HepG2 (cell line): ENCODE data around the gene AGGF1. TPM values are rescaled to one million over a fixed set of nuclear protein-coding genes. Genes with fewer than 3 reads are reported as not detected.

Experiments
- ATAC-seq: fragments of 200-7000 bp; cut with Tn5 transposase; 3 replicates; pipeline ENCODE4 v1.9.1; 2020; ENCODE audit warnings: mild to moderate bottlenecking, moderate library complexity
- BruUV-seq: library from RNA; stranded (reverse); fragments of 400-500 nt; replicated peaks from 2 replicates; lab custom pipeline; 2021; lab: Mats Ljungman, UMichigan
- CTCF ChIA-PET: fragments of 300-600 bp; formaldehyde crosslinking; extraction: SDS; loops from one replicate; lab custom pipeline; 2021; ENCODE audit warnings: low total read pairs, inconsistent platforms, low intra/inter-chr PET ratio; lab: Yijun Ruan, JAX
- POLR2A ChIA-PET: fragments of 350-600 bp; sonication (Branson Sonifier 250); formaldehyde crosslinking; loops from one replicate; lab custom pipeline; 2020; ENCODE audit warnings: antibody characterized with exemption, inconsistent platforms; lab: Yijun Ruan, JAX
- DNase-seq: peaks from one replicate; pipeline ENCODE4 v3.0.0-alpha.2; 2015; ENCODE audit warnings: low spot score
- FAIRE-seq: peaks from 3 replicates; lab custom pipeline; 2011; peaks lifted over from hg19 to GRCh38; lab: Jason Lieb, UNC
- H2AFZ ChIP-seq: one replicate; pipeline ENCODE4 v1.6.1; 2011; ENCODE audit warnings: low read length, inconsistent platforms
- H3K27ac ChIP-seq: fragments of 300-600 bp; 3 replicates; pipeline ENCODE4 v1.8.0; 2011; ENCODE audit warnings: mixed run types, mild to moderate bottlenecking, mixed read lengths, low read length, inconsistent platforms; ENCODE audit not compliant: insufficient read depth; ENCODE audit errors: extremely low read length
- H3K27me3 ChIP-seq, 2 experiments: fragments of 200-600 bp in 1 of 2; 2 replicates in 1 of 2; 3 replicates in 1 of 2; pipeline versions ENCODE4 v1.6.0 to v1.8.0; 2011; ENCODE audit warnings: low read length in 2 of 2, mild to moderate bottlenecking in 2 of 2, moderate library complexity in 2 of 2, inconsistent platforms in 1 of 2; ENCODE audit not compliant: insufficient read depth in 2 of 2, control insufficient read depth in 1 of 2
- H3K36me3 ChIP-seq, 2 experiments: fragments of 200-600 bp in 1 of 2; replicated peaks in 1 of 2; 2 replicates in 1 of 2; 3 replicates in 1 of 2; pipeline versions ENCODE4 v1.5.1 to v1.8.0; 2011; ENCODE audit warnings: low read length in 2 of 2, inconsistent platforms in 1 of 2; ENCODE audit not compliant: insufficient read depth in 2 of 2, control insufficient read depth in 1 of 2
- H3K4me1 ChIP-seq: 2 replicates; pipeline ENCODE4 v1.5.1; 2012; ENCODE audit warnings: low read length, inconsistent platforms; ENCODE audit not compliant: insufficient read depth
- H3K4me2 ChIP-seq: 2 replicates; pipeline ENCODE4 v1.6.0; 2011; ENCODE audit warnings: low read depth, low read length, inconsistent platforms
- H3K4me3 ChIP-seq, 3 experiments: fragments of 200-600 bp in 1 of 3; sonication (generic), shearing (Covaris generic) in 1 of 3; replicated peaks in 1 of 3; 2 replicates each; pipeline ENCODE4 v1.5.1; 2011 to 2016; ENCODE audit warnings: low read length in 3 of 3, inconsistent platforms in 2 of 3, low read depth in 2 of 3, mild to moderate bottlenecking in 2 of 3, control low read depth in 1 of 3, mixed read lengths in 1 of 3; ENCODE audit not compliant: insufficient read depth in 1 of 3
- H3K79me2 ChIP-seq: one replicate; pipeline ENCODE4 v1.6.1; 2011; ENCODE audit warnings: low read length, inconsistent platforms; ENCODE audit not compliant: insufficient read depth
- H3K9ac ChIP-seq: 2 replicates; pipeline ENCODE4 v1.6.0; 2011; ENCODE audit warnings: mild to moderate bottlenecking, low read depth, low read length, inconsistent platforms; ENCODE audit not compliant: insufficient read depth
- H3K9me3 ChIP-seq: 2 replicates; pipeline ENCODE4 v1.5.1; 2012; ENCODE audit warnings: mild to moderate bottlenecking, low read length
- H4K20me1 ChIP-seq: 2 replicates; pipeline ENCODE4 v1.6.0; 2011; ENCODE audit warnings: inconsistent platforms, mild to moderate bottlenecking, low read length, moderate library complexity; ENCODE audit not compliant: insufficient read depth
- E2F1 ChIP-seq: sonication (generic); formaldehyde crosslinking; IDR thresholded peaks from 2 replicates; pipeline ENCODE4 v1.5.0; 2020; ENCODE audit warnings: missing genetic modification reagents
- KDM6A ChIP-seq: IDR thresholded peaks from 2 replicates; pipeline ENCODE4 v1.6.1; 2016; ENCODE audit warnings: low read depth
- NR2C2 ChIP-seq: sonication (generic); formaldehyde crosslinking; IDR thresholded peaks from 2 replicates; pipeline ENCODE4 v1.4.0; 2020; ENCODE audit warnings: missing genetic modification reagents, mild to moderate bottlenecking, moderate library complexity, borderline replicate concordance
- ZNF225 ChIP-seq: sonication (generic); formaldehyde crosslinking; IDR thresholded peaks from 2 replicates; pipeline ENCODE4 v1.4.0; 2020; ENCODE audit warnings: mild to moderate bottlenecking, missing genetic modification reagents
- ZNF607 ChIP-seq: sonication (generic); formaldehyde crosslinking; IDR thresholded peaks from 2 replicates; pipeline ENCODE4 v1.5.1; 2020; ENCODE audit warnings: missing genetic modification reagents, mild to moderate bottlenecking, borderline replicate concordance
- WGBS: methylation state at CpG from one replicate; pipeline ENCODE4 v1.1.6; 2017; ENCODE audit warnings: low lambda C conversion rate; 5-methylcytosine and 5-hydroxymethylcytosine counted together
- in situ Hi-C: cut with HindIII; loops from 2 replicates; pipeline ENCODE4 v1.10.0; 2017; ENCODE audit warnings: low pct_unique_long_range_greater_than_20kb; ENCODE audit not compliant: extremely low pct_ligation_motif_present
- intact Hi-C: fragments of 100-400 bp; cut with micrococcal nuclease; formaldehyde crosslinking; loops from one replicate; pipeline ENCODE4 v1.10.0; 2022; ENCODE audit not compliant: unreplicated experiment
- polyA plus RNA-seq, 8 experiments: library from polyadenylated mRNA; depleted of rRNA in 3 of 8; stranded (reverse) in 7 of 8; unstranded in 1 of 8; fragments of >200 nt; fragmentation: Illumina TruSeq in 4 of 8; extraction: Trizol in 4 of 8; gene quantifications; 2 replicates each; pipeline versions ENCODE4 v1.2.1 to v1.2.3, GENCODE V29; 2011 to 2016; ENCODE audit warnings: low read depth in 4 of 8, missing spikeins in 1 of 8, mixed read lengths in 1 of 8; ENCODE audit not compliant: insufficient read depth in 1 of 8
- total RNA-seq, 5 experiments: library from RNA; depleted of rRNA; stranded (reverse); fragments of >200 nt; fragmentation: Illumina TruSeq; extraction: Trizol; gene quantifications; 2 replicates each; pipeline ENCODE4 v1.2.3, GENCODE V29; 2016; ENCODE audit warnings: low read depth in 1 of 5
- TF ChIP-seq, protein P1 (sequence below): sonication (generic); formaldehyde crosslinking; IDR thresholded peaks from 2 replicates; pipeline ENCODE4 v1.5.0; 2020; ENCODE audit warnings: missing genetic modification reagents
- TF ChIP-seq, protein P2 (sequence below): sonication (generic); formaldehyde crosslinking; IDR thresholded peaks from 2 replicates; pipeline ENCODE4 v1.5.1; 2020; ENCODE audit warnings: missing genetic modification reagents, mild to moderate bottlenecking, borderline replicate concordance

The AGGF1 gene
- total and polyA plus RNA-seq, 2 of the 13 experiments (the other 11 are each of a cell fraction or from before 2014, with no cell fraction given) = 12.9 to 15.5 TPM

DNA sequence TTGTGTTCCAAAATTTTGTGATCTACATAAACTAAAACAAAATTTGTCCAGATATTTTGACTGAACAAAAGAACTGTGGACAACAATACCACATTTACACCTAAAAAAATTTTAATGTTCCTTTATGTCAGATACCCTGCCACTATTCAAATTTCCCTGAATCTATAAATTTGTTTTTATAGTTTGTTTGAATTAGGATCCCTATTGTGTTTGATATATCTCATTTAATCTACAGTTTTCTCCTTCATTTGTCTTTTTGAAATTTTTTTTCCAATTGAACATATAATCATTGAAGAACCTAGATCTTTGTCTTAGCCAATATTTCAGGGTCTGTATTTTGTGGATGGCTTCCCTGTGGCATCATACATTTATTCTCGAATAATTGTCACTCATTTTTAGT lies 5.7 kb downstream of the AGGF1 start:
- in situ Hi-C loops = no loop called here
- H3K4me3 ChIP-seq = no peak overlapping the region
- no peak overlapping the region for H2AFZ ChIP-seq
- no peak for TF ChIP-seq ZNF225 (CRISPR knock-in tag)
- TF ChIP-seq, protein P1, sequence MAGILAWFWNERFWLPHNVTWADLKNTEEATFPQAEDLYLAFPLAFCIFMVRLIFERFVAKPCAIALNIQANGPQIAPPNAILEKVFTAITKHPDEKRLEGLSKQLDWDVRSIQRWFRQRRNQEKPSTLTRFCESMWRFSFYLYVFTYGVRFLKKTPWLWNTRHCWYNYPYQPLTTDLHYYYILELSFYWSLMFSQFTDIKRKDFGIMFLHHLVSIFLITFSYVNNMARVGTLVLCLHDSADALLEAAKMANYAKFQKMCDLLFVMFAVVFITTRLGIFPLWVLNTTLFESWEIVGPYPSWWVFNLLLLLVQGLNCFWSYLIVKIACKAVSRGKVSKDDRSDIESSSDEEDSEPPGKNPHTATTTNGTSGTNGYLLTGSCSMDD (CRISPR knock-in tag) = no peak
- no peak for TF ChIP-seq ZNF607 (CRISPR knock-in tag)
- TF ChIP-seq, protein P2, sequence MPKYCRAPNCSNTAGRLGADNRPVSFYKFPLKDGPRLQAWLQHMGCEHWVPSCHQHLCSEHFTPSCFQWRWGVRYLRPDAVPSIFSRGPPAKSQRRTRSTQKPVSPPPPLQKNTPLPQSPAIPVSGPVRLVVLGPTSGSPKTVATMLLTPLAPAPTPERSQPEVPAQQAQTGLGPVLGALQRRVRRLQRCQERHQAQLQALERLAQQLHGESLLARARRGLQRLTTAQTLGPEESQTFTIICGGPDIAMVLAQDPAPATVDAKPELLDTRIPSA (CRISPR knock-in tag) = no peak
- no peak for TF ChIP-seq KDM6A (CRISPR knock-in tag)
- TF ChIP-seq E2F1 (CRISPR knock-in tag) = no peak
- TF ChIP-seq NR2C2 (CRISPR knock-in tag) = no peak
- no peak for FAIRE-seq
- H3K4me1 ChIP-seq = peaks cover 24% of the 10 kb centered on the region
- H3K4me2 ChIP-seq = no peak overlapping the region
- no peaks in the 10 kb centered on the region; the same call in 1 of the 2 replicates for H4K20me1 ChIP-seq
- peaks cover 13% of the 10 kb centered on the region for H3K79me2 ChIP-seq
- H3K9ac ChIP-seq = no peak overlapping the region
- CTCF ChIA-PET = no interaction called here
- DNase-seq = no peak
- H3K36me3 ChIP-seq = peaks cover 3 to 26% of the 10 kb centered on the region in 2 experiments; a peak in 3 of 5 replicates
- POLR2A ChIA-PET = no interaction called here
- no peak overlapping the region for H3K27ac ChIP-seq
- H3K9me3 ChIP-seq = no peaks in the 10 kb centered on the region
- no peak for ATAC-seq
- 89% methylated on average over 1 of the region's 1 CpG for WGBS
- BruUV-seq = no TSS peak
- H3K27me3 ChIP-seq = no peaks in the 10 kb centered on the region
- intact Hi-C loops = no loop called here
